Panc1 (cell line): ENCODE data around the gene TMEM150B. TPM values are rescaled to one million over a fixed set of nuclear protein-coding genes. Genes with fewer than 3 reads are reported as not detected.

Experiments used
- ATAC-seq: fragments of 200-7000 bp; cut with Tn5 transposase; 2 replicates; pipeline ENCODE4 v1.9.1; 2020; ENCODE audit warnings: mild to moderate bottlenecking, moderate library complexity
- BruUV-seq: library from RNA; stranded (reverse); fragments of 400-500 nt; replicated peaks from 2 replicates; lab custom pipeline; 2021; lab: Mats Ljungman, UMichigan
- CTCF ChIA-PET: fragments of 300-600 bp; sonication (Branson Sonifier 250); formaldehyde crosslinking; loops from one replicate; lab custom pipeline; 2022; ENCODE audit warnings: antibody characterized with exemption; lab: Charles Lee
- POLR2A ChIA-PET: fragments of 300-600 bp; sonication (Branson Sonifier 250); formaldehyde crosslinking; loops from one replicate; lab custom pipeline; 2022; ENCODE audit warnings: antibody characterized with exemption; lab: Charles Lee
- DNase-seq: peaks from one replicate; pipeline ENCODE4 v3.0.0-alpha.2; 2010; ENCODE audit warnings: low read depth, low spot score
- H3K27ac ChIP-seq: 2 replicates; pipeline ENCODE4 v1.5.1; 2011; ENCODE audit warnings: mild to moderate bottlenecking, low read length, inconsistent platforms
- H3K27me3 ChIP-seq: fragments of 200-500 bp; sonication (Bioruptor generic); 2 replicates; pipeline ENCODE4 v1.6.0; 2014; ENCODE audit warnings: low read length, inconsistent platforms; ENCODE audit not compliant: control insufficient read depth, insufficient read depth
- H3K36me3 ChIP-seq: fragments of 200-500 bp; sonication (Bioruptor generic); 2 replicates; pipeline ENCODE4 v1.5.1; 2014; ENCODE audit warnings: inconsistent platforms, mild to moderate bottlenecking, low read length, moderate library complexity; ENCODE audit not compliant: control insufficient read depth, insufficient read depth
- H3K4me1 ChIP-seq: 2 replicates; pipeline ENCODE4 v1.5.1; 2011; ENCODE audit warnings: inconsistent platforms, mild to moderate bottlenecking, low read length, moderate library complexity; ENCODE audit not compliant: control insufficient read depth, insufficient read depth
- H3K4me3 ChIP-seq, 2 experiments: 2 replicates each; pipeline ENCODE4 v1.5.1; 2011 to 2012; ENCODE audit warnings: low read depth in 2 of 2, low read length in 2 of 2, mild to moderate bottlenecking in 2 of 2, inconsistent platforms in 1 of 2, moderate library complexity in 1 of 2
- H3K9me3 ChIP-seq: fragments of 200-500 bp; sonication (Bioruptor generic); 2 replicates; pipeline ENCODE4 v1.5.1; 2014; ENCODE audit warnings: low read depth, mild to moderate bottlenecking, inconsistent platforms, low read length, moderate library complexity; ENCODE audit not compliant: control insufficient read depth, insufficient read depth
- CTCF ChIP-seq: fragments of 450-650 bp; IDR thresholded peaks from 2 replicates; pipeline ENCODE4 v1.5.1; 2017; ENCODE audit warnings: mild to moderate bottlenecking
- POLR2AphosphoS5 ChIP-seq: IDR thresholded peaks from 2 replicates; pipeline ENCODE4 v1.6.1; 2012; ENCODE audit warnings: mild to moderate bottlenecking, low read depth, low read length, moderate library complexity
- REST ChIP-seq, 2 experiments: IDR thresholded peaks; 2 replicates each; pipeline ENCODE4 v1.6.1; 2011 to 2012; ENCODE audit warnings: low read depth in 2 of 2, control low read depth in 1 of 2, low read length in 1 of 2, mild to moderate bottlenecking in 1 of 2, moderate library complexity in 1 of 2; ENCODE audit not compliant: insufficient read depth in 1 of 2
- SIN3A ChIP-seq: IDR thresholded peaks from 2 replicates; pipeline ENCODE4 v1.6.1; 2012; ENCODE audit warnings: low read depth, mild to moderate bottlenecking, low read length, moderate library complexity, borderline replicate concordance; ENCODE audit not compliant: insufficient read depth
- TCF7L2 ChIP-seq: IDR thresholded peaks from 2 replicates; pipeline ENCODE4 v1.6.1; 2011; ENCODE audit warnings: mild to moderate bottlenecking, low read depth, low read length, inconsistent platforms
- in situ Hi-C: cut with HindIII; loops from 2 replicates; pipeline ENCODE4 v1.10.0; 2016; ENCODE audit warnings: low sequenced_read_pairs, low pct_unique_long_range_greater_than_20kb
- intact Hi-C: fragments of 100-400 bp; cut with micrococcal nuclease; formaldehyde crosslinking; loops from one replicate; pipeline ENCODE4 v1.10.0; 2022; ENCODE audit not compliant: unreplicated experiment
- total RNA-seq: library from RNA; stranded (reverse); gene quantifications from one replicate; pipeline ENCODE4 v1.2.1, GENCODE V29; 2021; ENCODE audit not compliant: unreplicated experiment

TMEM150B gene
- total RNA-seq, 1 experiment from 2014 or later: not detected

GRCh38 chr19:55299991-55300390, 25.1 kb downstream of the TMEM150B start:
- intact Hi-C loops: loop anchor here (10.0 kb wide), 1 partner anchor 75 kb away; the partner anchor contains the start of genes IL11 and TMEM190

GRCh38 chr19:55297267-55297666, 27.9 kb downstream of the TMEM150B start:
- TF ChIP-seq REST (IDR thresholded peaks at IDR 0.05; ENCODE audit: insufficient read depth in 1 of 2, low read depth in 2 of 2, low read length in 1 of 2) (no peak), SIN3A (no peak), TCF7L2 (no peak), POLR2AphosphoS5 (no peak), CTCF (no peak)
- no peak for DNase-seq
- CTCF ChIA-PET: no interaction called here
- POLR2A ChIA-PET: no interaction called here
- Histone ChIP-seq H3K36me3 (no peaks in the 10 kb centered on the region), H3K4me3 (no peak overlapping the region), H3K27me3 (no peaks in the 10 kb centered on the region), H3K27ac (no peak overlapping the region), H3K4me1 (peaks cover 8% of the 10 kb centered on the region), H3K9me3 (no peaks in the 10 kb centered on the region)
- BruUV-seq: no TSS peak
- intact Hi-C loops (loop anchor here (10.0 kb wide), 1 partner anchor 78 kb away; the partner anchor contains the start of genes IL11 and TMEM190), in situ Hi-C loops (no loop called here)
- ATAC-seq: no peak

More at GRCh38 chr19:55299991-55300390, 25.1 kb downstream of the TMEM150B start:
- Histone ChIP-seq H3K4me1 (peaks cover 8% of the 10 kb centered on the region), H3K4me3 (no peak overlapping the region), H3K27ac (no peak overlapping the region), H3K9me3 (no peaks in the 10 kb centered on the region), H3K27me3 (no peaks in the 10 kb centered on the region), H3K36me3 (no peaks in the 10 kb centered on the region)
- BruUV-seq: no TSS peak
- no peak for DNase-seq
- in situ Hi-C loops: no loop called here
- ChIA-PET CTCF (no interaction called here), POLR2A (interaction anchor here (0.7 kb wide), 1 partner anchor 39 kb away, joined by 12 read pairs; no protein-coding TSS in a partner anchor)
- TF ChIP-seq CTCF (no peak), POLR2AphosphoS5 (no peak), TCF7L2 (no peak), REST (IDR thresholded peaks at IDR 0.05; ENCODE audit: insufficient read depth in 1 of 2, low read depth in 2 of 2, low read length in 1 of 2) (no peak), SIN3A (no peak)
- ATAC-seq: no peak
